ENCODE data around the gene HPS4. TPM values are rescaled to one million over a fixed set of nuclear protein-coding genes. Genes with fewer than 3 reads are reported as not detected.

Gene HPS4
- total and polyA plus RNA-seq, 2 of the 8 experiments (the other 6 are each of a cell fraction or from before 2014, with no cell fraction given): 28.0 to 35.2 TPM

GRCh38 chr22:26426924-26427323 is 56.7 kb downstream of the HPS4 start (continued):
- TF ChIP-seq SRF (IDR thresholded peaks at IDR 0.05; ENCODE audit: low read depth, low read length): no peak

Data from H1 (cell line).